ENCODE data around the gene ME3. TPM values are rescaled to one million over a fixed set of nuclear protein-coding genes. Genes with fewer than 3 reads are reported as not detected.
A peak's percentile ranks its signal among the peaks of the same experiment; 100 is the strongest.

Gene ME3
- total RNA-seq, 4 donors from 2014 or later, result 11.0 to 47.8 (median 44.1) TPM

DNA sequence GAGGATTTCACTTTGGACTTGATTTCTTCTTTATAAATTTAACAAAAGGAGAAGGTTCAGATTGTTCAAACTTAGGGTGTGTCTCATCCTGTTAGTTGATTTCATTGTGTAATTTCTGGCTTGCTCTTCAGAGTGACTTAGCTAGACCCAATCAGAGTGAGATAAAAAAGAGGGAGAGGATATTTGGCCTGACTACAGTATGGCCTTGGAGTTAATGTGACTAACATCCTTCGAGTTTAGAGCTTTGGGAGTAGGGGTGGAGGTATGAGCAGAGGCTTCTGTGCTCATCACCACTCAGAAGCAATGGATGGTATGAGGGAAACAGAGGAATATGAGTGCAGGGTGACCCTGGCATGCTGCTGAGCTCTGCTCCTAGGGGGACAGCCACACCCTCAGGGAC lies 114.2 kb downstream of the ME3 start:
- no peak overlapping the region for H3K4me3 ChIP-seq
- WGBS, 2 donors (ENCODE audit: low coverage in 1 of 2), result 10 to 50% methylated on average over 1 of the region's 1 CpG
- H3K36me3 ChIP-seq, result peaks cover 0 to 26% of the 10 kb centered on the region in 2 donors
- no peaks in the 10 kb centered on the region for H3K9me3 ChIP-seq
- TF ChIP-seq POLR2A (IDR thresholded peaks at IDR 0.05) (no peak), EP300 (IDR thresholded peaks at IDR 0.05) (no peak), POLR2AphosphoS5 (IDR thresholded peaks at IDR 0.05) (no peak)
- TF ChIP-seq, protein P1, sequence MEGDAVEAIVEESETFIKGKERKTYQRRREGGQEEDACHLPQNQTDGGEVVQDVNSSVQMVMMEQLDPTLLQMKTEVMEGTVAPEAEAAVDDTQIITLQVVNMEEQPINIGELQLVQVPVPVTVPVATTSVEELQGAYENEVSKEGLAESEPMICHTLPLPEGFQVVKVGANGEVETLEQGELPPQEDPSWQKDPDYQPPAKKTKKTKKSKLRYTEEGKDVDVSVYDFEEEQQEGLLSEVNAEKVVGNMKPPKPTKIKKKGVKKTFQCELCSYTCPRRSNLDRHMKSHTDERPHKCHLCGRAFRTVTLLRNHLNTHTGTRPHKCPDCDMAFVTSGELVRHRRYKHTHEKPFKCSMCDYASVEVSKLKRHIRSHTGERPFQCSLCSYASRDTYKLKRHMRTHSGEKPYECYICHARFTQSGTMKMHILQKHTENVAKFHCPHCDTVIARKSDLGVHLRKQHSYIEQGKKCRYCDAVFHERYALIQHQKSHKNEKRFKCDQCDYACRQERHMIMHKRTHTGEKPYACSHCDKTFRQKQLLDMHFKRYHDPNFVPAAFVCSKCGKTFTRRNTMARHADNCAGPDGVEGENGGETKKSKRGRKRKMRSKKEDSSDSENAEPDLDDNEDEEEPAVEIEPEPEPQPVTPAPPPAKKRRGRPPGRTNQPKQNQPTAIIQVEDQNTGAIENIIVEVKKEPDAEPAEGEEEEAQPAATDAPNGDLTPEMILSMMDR (IDR thresholded peaks at IDR 0.05), result no peak
- peaks cover 0 to 33% (median 12%) of the 10 kb centered on the region in 3 donors for H3K4me1 ChIP-seq
- no peaks in the 10 kb centered on the region for H3K27me3 ChIP-seq
- H3K27ac ChIP-seq, result peak overlapping the region in 3 of 4 donors; percentile 60 to 74 (median 64)
- peak; percentile 89 for ATAC-seq

DNA sequence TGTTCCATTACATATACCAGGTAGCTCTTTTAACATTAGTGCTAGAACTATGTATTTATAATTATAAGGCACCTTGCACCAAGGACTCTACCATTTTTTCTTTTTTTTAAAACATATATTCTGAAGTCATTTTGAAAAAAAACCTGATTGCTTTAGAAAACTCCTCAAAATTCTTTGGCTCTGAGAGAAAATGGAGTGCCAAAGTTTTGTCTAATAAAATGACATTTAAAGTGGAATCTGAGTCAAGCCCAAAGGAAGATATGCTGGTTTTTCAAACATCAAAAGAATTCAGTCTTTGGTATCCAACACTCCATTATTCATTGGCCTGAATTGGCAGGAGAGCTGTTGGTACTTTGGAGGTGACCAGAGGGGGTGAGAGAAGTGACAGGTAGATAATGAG lies 116.5 kb downstream of the ME3 start:
- H3K27ac ChIP-seq, result no peak overlapping the region
- H3K4me1 ChIP-seq, result peaks cover 3 to 48% (median 12%) of the 10 kb centered on the region in 3 donors
- no peaks in the 10 kb centered on the region for H3K27me3 ChIP-seq
- no peaks in the 10 kb centered on the region for H3K9me3 ChIP-seq
- no peak overlapping the region for H3K4me3 ChIP-seq
- H3K36me3 ChIP-seq, result peaks cover 0 to 32% of the 10 kb centered on the region in 2 donors
- ATAC-seq, result no peak
- TF ChIP-seq, protein P1 (IDR thresholded peaks at IDR 0.05), result no peak
- no peak for TF ChIP-seq EP300 (IDR thresholded peaks at IDR 0.05)
- no peak for TF ChIP-seq POLR2AphosphoS5 (IDR thresholded peaks at IDR 0.05)
- TF ChIP-seq POLR2A (IDR thresholded peaks at IDR 0.05), result no peak

DNA sequence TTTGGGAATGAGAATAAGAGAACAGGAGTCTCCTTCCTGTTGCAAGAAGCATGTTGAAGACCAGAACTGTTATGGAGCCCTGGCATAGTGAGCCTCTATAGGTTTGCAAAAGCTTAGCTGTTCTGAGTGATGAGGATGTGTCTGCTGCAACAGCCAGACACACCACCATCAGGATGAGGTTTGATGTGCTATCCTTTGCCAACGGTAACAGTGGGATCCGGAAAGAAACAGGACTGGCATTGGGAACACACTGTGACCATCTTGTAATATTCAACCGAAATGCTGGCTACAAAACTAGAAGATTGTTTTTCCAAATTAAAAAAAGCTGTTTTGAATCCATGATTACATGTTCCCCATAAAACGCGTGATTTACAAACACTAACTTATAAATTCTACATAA lies 117.0 kb downstream of the ME3 start:
- Histone ChIP-seq H3K4me1 (peaks cover 3 to 51% (median 12%) of the 10 kb centered on the region in 3 donors), H3K9me3 (no peaks in the 10 kb centered on the region), H3K36me3 (peaks cover 0 to 32% of the 10 kb centered on the region in 2 donors), H3K27me3 (no peaks in the 10 kb centered on the region), H3K27ac (no peak overlapping the region), H3K4me3 (no peak overlapping the region)
- no peak for ATAC-seq
- TF ChIP-seq, protein P1 (IDR thresholded peaks at IDR 0.05), result no peak
- no peak for TF ChIP-seq POLR2A (IDR thresholded peaks at IDR 0.05)
- no peak for TF ChIP-seq POLR2AphosphoS5 (IDR thresholded peaks at IDR 0.05)
- TF ChIP-seq EP300 (IDR thresholded peaks at IDR 0.05), result no peak
- WGBS, 2 donors (ENCODE audit: low coverage in 1 of 2), result 94 to 96% methylated on average over 3 to 5 of the region's 5 CpGs

DNA sequence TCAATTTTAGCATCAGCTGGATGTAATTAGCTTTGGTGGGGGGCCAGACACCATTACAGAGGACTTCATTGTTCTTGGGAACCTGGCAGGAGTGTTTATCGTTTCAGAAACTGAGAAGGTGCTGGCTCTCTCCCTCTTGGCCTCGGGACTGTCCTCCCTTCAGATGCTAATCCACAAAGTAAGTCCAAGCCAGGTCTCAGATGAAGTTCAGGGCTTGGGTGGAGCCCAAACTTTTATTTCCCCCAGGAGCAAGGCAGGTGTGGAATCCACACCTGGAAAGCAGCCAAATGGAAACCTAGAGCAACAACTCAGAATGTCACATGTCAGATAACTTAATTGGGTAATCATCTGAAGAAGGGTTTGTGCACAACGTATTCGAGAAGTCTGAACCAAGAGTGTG lies 119.2 kb downstream of the ME3 start:
- H3K4me3 ChIP-seq, result no peak overlapping the region
- no peak for ATAC-seq
- peaks cover 0 to 32% of the 10 kb centered on the region in 2 donors for H3K36me3 ChIP-seq
- TF ChIP-seq EP300 (IDR thresholded peaks at IDR 0.05) (no peak), POLR2A (IDR thresholded peaks at IDR 0.05) (no peak), POLR2AphosphoS5 (IDR thresholded peaks at IDR 0.05) (no peak)
- TF ChIP-seq, protein P1 (IDR thresholded peaks at IDR 0.05), result no peak
- peaks cover 9 to 51% (median 14%) of the 10 kb centered on the region in 3 donors for H3K4me1 ChIP-seq
- 83% methylated on average over 2 of the region's 4 CpGs; no CpG with 5 or more reads in 1 of the 2 donors for WGBS, 2 donors (ENCODE audit: low coverage in 1 of 2)
- H3K27ac ChIP-seq, result peak overlapping the region in 1 of 4 donors; percentile 63
- H3K27me3 ChIP-seq, result no peaks in the 10 kb centered on the region
- H3K9me3 ChIP-seq, result no peaks in the 10 kb centered on the region

DNA sequence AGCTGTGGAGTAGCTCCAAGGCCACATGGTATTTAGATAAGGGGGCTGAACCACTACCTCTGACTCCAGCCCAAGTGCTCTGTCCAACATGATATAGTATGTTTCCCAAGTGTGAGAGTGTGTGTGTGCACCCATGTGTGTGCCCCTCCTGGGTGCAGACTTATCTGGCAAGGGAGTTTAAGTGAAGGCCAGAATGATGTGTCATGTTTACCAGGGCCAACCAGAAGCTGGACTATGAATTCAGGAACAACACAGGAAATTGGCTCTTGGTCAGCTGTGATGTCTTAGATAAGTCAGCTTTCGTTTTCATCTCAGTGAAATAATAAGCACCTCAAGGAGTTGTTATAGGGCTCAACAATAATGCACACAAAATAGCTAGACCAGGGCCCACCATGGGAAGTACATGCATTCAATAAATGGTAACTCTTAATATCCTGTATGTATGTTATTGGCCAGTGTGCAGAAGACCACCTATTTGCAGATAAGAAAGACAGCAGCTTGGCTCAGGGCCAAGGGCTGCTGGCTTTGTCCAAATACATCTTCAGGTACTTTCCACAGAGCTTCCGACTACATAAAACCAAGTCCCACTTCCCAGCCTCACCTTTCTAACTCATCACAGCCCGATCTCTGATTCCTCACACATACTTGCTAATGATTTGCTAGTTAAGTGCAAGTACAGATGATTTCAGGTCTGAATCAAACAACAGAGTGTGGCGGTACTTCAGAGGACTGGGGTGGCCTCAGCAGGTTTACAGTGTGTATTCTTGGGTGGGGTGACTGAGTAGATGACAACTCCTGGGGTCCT lies 120.9 kb downstream of the ME3 start:
- H3K9me3 ChIP-seq, result no peaks in the 10 kb centered on the region
- H3K27ac ChIP-seq, result peak overlapping the region in 3 of 4 donors; percentile 55 to 74 (median 61)
- no peak for TF ChIP-seq EP300 (IDR thresholded peaks at IDR 0.05)
- TF ChIP-seq, protein P1 (IDR thresholded peaks at IDR 0.05), result no peak
- no peak for TF ChIP-seq POLR2AphosphoS5 (IDR thresholded peaks at IDR 0.05)
- no peak for TF ChIP-seq POLR2A (IDR thresholded peaks at IDR 0.05)
- WGBS, 2 donors (ENCODE audit: low coverage in 1 of 2), result 63 to 80% methylated on average over 3 to 4 of the region's 4 CpGs
- no peak overlapping the region for H3K4me3 ChIP-seq
- H3K27me3 ChIP-seq, result no peaks in the 10 kb centered on the region
- ATAC-seq, result peak; percentile 31
- H3K36me3 ChIP-seq, result peaks cover 0 to 28% of the 10 kb centered on the region in 2 donors
- H3K4me1 ChIP-seq, result peaks cover 12 to 57% (median 17%) of the 10 kb centered on the region in 3 donors

Measured in gastroesophageal sphincter (tissue), 4 donors.